Stomach (tissue), 4 donors: ENCODE data around the gene LEMD3.

Experiments
- CTCF ChIP-seq, 7 experiments: fragments of 450-650 bp in 4 of 7; fragments of 200-600 bp in 3 of 7; sonication (generic) in 3 of 7; IDR thresholded peaks; one replicate each; pipeline ENCODE4 v1.5.1; 2016 to 2019; ENCODE audit warnings: antibody characterized with exemption in 7 of 7, control low read depth in 2 of 7, mild to moderate bottlenecking in 1 of 7
- POLR2A ChIP-seq, 4 donors: fragments of 450-650 bp; IDR thresholded peaks; one replicate each; pipeline ENCODE4 v1.6.1; 2016; ENCODE audit warnings: antibody characterized with exemption in 4 of 4, control low read depth in 2 of 4, mild to moderate bottlenecking in 1 of 4, moderate library complexity in 1 of 4
- POLR2AphosphoS5 ChIP-seq, 3 donors: sonication (generic); formaldehyde crosslinking; IDR thresholded peaks; one replicate each; pipeline ENCODE4 v1.6.1; 2016; ENCODE audit warnings: antibody characterized with exemption in 3 of 3

- no peak for TF ChIP-seq POLR2A (IDR thresholded peaks at IDR 0.05)
- no peak for TF ChIP-seq CTCF (IDR thresholded peaks at IDR 0.05)
- no peak for TF ChIP-seq POLR2AphosphoS5 (IDR thresholded peaks at IDR 0.05)
Measured at GRCh38 chr12:65248656-65249633, 79.6 kb downstream of the LEMD3 start.
